Measurements from ENCODE around the gene MICALL2. TPM values are rescaled to one million over a fixed set of nuclear protein-coding genes. Genes with fewer than 3 reads are reported as not detected.

MICALL2 gene
- polyA plus RNA-seq, 1 experiment = 11.1 TPM

DNA sequence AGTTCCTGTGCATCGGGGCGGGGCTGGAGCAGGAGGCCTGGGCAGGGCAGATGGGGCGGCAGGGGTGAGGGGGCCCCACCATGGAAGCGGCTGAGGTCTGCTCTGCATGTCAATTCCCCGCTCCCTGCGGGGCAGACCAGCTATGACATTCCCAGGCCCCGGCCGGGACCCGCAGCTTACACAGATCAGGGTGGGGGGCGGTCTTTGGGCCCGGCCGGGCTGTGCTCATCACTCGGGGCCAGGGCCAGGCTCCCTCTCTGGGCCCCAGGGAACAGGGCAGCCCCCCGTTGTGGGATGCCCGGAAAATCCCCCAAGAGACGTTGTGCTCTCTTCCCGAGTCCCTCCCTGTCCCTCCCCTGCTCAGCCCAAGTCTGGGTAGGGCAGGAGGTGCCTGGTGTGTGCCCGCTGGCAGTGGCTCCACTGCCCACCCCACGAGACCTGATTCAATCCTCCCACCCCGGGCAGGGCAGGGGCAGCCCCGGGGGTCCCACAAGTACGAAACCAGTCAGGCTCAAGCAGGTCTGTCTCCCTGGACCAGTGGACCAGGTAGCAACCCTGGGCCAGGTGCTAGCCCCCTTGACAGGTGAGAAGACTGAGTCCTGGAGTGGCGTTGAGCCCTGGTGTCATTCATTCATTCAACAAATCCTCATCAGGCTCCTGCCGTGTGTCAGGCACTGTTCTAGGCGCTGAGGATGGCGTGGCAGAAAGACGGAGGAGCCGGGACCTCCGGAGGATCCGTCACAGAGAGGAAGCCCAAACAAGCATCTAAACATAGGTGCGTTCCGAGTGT lies 29.0 kb downstream of the MICALL2 start:
- ChIA-PET POLR2A (no interaction called here), CTCF (interaction anchor here (2.8 to 5.7 kb wide), 3 partner anchors 45 to 237 kb away, joined by 19 to 53 read pairs (median 36); no protein-coding TSS in a partner anchor)
- DNase-seq (ENCODE audit: low read depth) = no peak
- no peak overlapping the region for H3K4me3 ChIP-seq (ENCODE audit: low read depth, low read length)
- no peaks in the 10 kb centered on the region for H3K27me3 ChIP-seq (ENCODE audit: control insufficient read depth, insufficient read depth, low read length)
- TF ChIP-seq, protein P1, sequence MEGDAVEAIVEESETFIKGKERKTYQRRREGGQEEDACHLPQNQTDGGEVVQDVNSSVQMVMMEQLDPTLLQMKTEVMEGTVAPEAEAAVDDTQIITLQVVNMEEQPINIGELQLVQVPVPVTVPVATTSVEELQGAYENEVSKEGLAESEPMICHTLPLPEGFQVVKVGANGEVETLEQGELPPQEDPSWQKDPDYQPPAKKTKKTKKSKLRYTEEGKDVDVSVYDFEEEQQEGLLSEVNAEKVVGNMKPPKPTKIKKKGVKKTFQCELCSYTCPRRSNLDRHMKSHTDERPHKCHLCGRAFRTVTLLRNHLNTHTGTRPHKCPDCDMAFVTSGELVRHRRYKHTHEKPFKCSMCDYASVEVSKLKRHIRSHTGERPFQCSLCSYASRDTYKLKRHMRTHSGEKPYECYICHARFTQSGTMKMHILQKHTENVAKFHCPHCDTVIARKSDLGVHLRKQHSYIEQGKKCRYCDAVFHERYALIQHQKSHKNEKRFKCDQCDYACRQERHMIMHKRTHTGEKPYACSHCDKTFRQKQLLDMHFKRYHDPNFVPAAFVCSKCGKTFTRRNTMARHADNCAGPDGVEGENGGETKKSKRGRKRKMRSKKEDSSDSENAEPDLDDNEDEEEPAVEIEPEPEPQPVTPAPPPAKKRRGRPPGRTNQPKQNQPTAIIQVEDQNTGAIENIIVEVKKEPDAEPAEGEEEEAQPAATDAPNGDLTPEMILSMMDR (IDR thresholded peaks at IDR 0.05; ENCODE audit: insufficient read depth, low read depth, low read length) = no peak
- H3K36me3 ChIP-seq (ENCODE audit: control insufficient read depth, insufficient read depth, low read length) = no peaks in the 10 kb centered on the region

GRCh38 chr7:1428941-1429501 lies 30.2 kb downstream of the MICALL2 start:
- Histone ChIP-seq H3K27me3 (ENCODE audit: control insufficient read depth, insufficient read depth, low read length) (peaks cover 2% of the 10 kb centered on the region; the same call in 1 of the 2 replicates), H3K4me3 (ENCODE audit: low read depth, low read length) (no peak overlapping the region), H3K36me3 (ENCODE audit: control insufficient read depth, insufficient read depth, low read length) (no peaks in the 10 kb centered on the region)
- TF ChIP-seq, protein P1 (IDR thresholded peaks at IDR 0.05; ENCODE audit: insufficient read depth, low read depth, low read length) = no peak
- CTCF ChIA-PET = interaction anchor here (0.5 to 5.7 kb wide), 4 partner anchors 10 to 236 kb away, joined by 3 to 53 read pairs (median 4); no protein-coding TSS in a partner anchor
- DNase-seq (ENCODE audit: low read depth) = no peak
- POLR2A ChIA-PET = no interaction called here

DNA sequence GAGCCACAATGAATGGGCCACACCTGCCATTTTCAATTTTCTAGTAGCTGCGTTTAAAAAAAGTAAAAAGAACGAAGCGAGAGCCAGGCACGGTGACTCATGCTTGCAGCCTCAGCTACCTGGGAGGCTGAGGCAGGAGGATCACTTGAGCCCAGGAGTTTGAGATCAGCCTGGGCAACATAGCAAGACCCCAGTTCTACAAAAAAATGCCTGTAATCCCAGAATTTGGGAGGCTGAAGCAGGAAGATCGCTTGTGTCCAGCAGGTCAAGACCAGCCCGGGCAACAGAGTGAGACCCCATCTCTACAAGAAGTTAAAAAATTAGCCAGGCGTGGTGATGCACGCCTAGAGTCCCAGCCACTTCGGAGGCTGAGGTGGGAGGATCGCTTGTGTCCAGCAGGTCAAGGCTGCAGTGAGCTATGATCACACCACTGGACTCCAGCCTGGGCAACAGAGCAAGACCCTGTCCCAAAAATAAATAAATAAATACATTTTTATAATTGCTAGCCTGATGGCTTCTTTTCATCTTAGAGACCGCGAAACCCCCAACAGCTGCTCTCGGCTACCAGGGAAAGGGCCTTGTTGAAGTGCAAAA lies 32.1 kb downstream of the MICALL2 start:
- no peak for DNase-seq (ENCODE audit: low read depth)
- TF ChIP-seq, protein P1 (IDR thresholded peaks at IDR 0.05; ENCODE audit: insufficient read depth, low read depth, low read length) = no peak
- Histone ChIP-seq H3K4me3 (ENCODE audit: low read depth, low read length) (no peak overlapping the region), H3K36me3 (ENCODE audit: control insufficient read depth, insufficient read depth, low read length) (no peaks in the 10 kb centered on the region), H3K27me3 (ENCODE audit: control insufficient read depth, insufficient read depth, low read length) (peaks cover 12% of the 10 kb centered on the region)
- CTCF ChIA-PET = no interaction called here
- POLR2A ChIA-PET = no interaction called here

DNA sequence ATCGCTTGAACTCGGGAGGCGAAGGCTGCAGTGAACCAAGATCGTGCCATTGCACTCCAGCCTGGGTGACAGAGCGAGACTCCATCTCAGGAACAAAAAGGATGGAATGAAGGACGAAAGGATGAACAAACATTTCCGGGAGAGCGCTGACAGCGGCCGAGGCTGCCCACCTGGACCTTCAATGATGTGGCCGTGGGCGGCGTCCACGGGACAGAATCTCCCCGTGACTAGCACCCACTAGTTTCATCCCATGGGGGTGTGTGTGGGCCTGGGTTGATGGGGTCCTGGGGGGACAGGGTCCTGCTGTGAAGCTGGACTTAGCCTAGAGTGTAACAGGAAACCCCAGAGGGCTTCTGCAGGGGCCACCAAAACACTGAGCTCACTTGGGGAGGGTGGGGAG lies 32.8 kb downstream of the MICALL2 start:
- ChIA-PET CTCF (no interaction called here), POLR2A (no interaction called here)
- Histone ChIP-seq H3K4me3 (ENCODE audit: low read depth, low read length) (no peak overlapping the region), H3K27me3 (ENCODE audit: control insufficient read depth, insufficient read depth, low read length) (peaks cover 13% of the 10 kb centered on the region), H3K36me3 (ENCODE audit: control insufficient read depth, insufficient read depth, low read length) (no peaks in the 10 kb centered on the region)
- no peak for DNase-seq (ENCODE audit: low read depth)
- TF ChIP-seq, protein P1 (IDR thresholded peaks at IDR 0.05; ENCODE audit: insufficient read depth, low read depth, low read length) = no peak
